Muscle layer of duodenum (tissue), 2 donors: ENCODE results near the gene ANKRD62.
"Not testable (repeated sequence)": the region's sequence is repeated elsewhere in the genome, so short reads cannot be mapped to it uniquely, and the experiment has no call there.

Source experiments
- H3K27ac ChIP-seq: one replicate; pipeline ENCODE4 v1.7.0; 2013; ENCODE audit warnings: mild to moderate bottlenecking, low read length
- H3K27me3 ChIP-seq: one replicate; pipeline ENCODE4 v1.7.0; 2013; ENCODE audit warnings: low read depth, mild to moderate bottlenecking, control low read depth, low read length
- H3K36me3 ChIP-seq, 2 donors: one replicate each; pipeline ENCODE4 v1.7.0; 2013; ENCODE audit warnings: low read length in 2 of 2, control low read depth in 1 of 2, mild to moderate bottlenecking in 1 of 2; ENCODE audit not compliant: insufficient read depth in 2 of 2, control insufficient read depth in 1 of 2
- H3K4me1 ChIP-seq, 2 donors: one replicate each; pipeline ENCODE4 v1.7.0; 2013; ENCODE audit warnings: low read length in 2 of 2, mild to moderate bottlenecking in 2 of 2, control low read depth in 1 of 2, moderate library complexity in 1 of 2; ENCODE audit not compliant: insufficient read depth in 2 of 2, control insufficient read depth in 1 of 2
- H3K4me3 ChIP-seq, 2 donors: one replicate each; pipeline ENCODE4 v1.7.0; 2013; ENCODE audit warnings: low read length in 2 of 2, low read depth in 1 of 2, mild to moderate bottlenecking in 1 of 2
- H3K9me3 ChIP-seq, 2 donors: one replicate each; pipeline ENCODE4 v1.7.0; 2013; ENCODE audit warnings: low read length in 2 of 2, control low read depth in 1 of 2, mild to moderate bottlenecking in 1 of 2; ENCODE audit not compliant: control insufficient read depth in 1 of 2
- donor health status: healthy.

ANKRD62 gene

GRCh38 chr18:12068316-12068949 lies 25.2 kb upstream of the ANKRD62 start:
- not testable (repeated sequence) for H3K9me3 ChIP-seq, H3K4me3 ChIP-seq, H3K27ac ChIP-seq, H3K36me3 ChIP-seq, H3K4me1 ChIP-seq, H3K27me3 ChIP-seq

- no peaks in the 10 kb centered on the region for H3K4me1 ChIP-seq
- no peak overlapping the region for H3K27ac ChIP-seq
- H3K36me3 ChIP-seq = no peaks in the 10 kb centered on the region
- no peak overlapping the region for H3K4me3 ChIP-seq
- no peaks in the 10 kb centered on the region for H3K9me3 ChIP-seq
- H3K27me3 ChIP-seq = no peaks in the 10 kb centered on the region
These were observed 24.7 kb upstream of the ANKRD62 start for GRCh38 chr18:12068950-12069320.

- H3K27me3 ChIP-seq, H3K27ac ChIP-seq, H3K4me3 ChIP-seq, H3K36me3 ChIP-seq, H3K9me3 ChIP-seq, H3K4me1 ChIP-seq: not testable (repeated sequence)
These were observed 22.6 kb upstream of the ANKRD62 start for GRCh38 chr18:12071066-12071465.

- Histone ChIP-seq H3K36me3 (no peaks in the 10 kb centered on the region), H3K4me1 (no peaks in the 10 kb centered on the region), H3K27me3 (no peaks in the 10 kb centered on the region), H3K9me3 (no peaks in the 10 kb centered on the region), H3K27ac (no peak overlapping the region), H3K4me3 (no peak overlapping the region)
These were observed 20.6 kb upstream of the ANKRD62 start for GRCh38 chr18:12072996-12073395.

DNA sequence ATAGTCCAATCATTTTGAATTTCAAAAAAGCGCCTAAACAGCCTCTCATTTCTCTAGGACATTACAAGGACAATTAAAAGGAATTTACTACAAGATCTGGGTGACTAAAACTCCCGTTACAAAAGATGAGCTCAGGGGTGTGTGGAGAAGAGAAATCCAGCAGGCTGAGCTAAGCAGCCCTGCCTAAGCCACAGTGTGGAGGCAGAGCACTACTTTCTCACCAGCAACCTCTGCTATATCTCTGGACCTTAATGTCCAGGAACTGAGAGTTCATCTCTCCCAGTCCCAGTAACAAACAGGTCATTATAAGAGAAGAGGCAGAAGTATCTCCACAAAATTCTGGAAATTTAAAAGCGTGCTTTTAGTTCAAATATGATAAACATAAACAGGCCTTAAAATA lies 18.9 kb upstream of the ANKRD62 start:
- Histone ChIP-seq H3K4me3 (no peak overlapping the region), H3K27ac (no peak overlapping the region), H3K27me3 (no peaks in the 10 kb centered on the region)

DNA sequence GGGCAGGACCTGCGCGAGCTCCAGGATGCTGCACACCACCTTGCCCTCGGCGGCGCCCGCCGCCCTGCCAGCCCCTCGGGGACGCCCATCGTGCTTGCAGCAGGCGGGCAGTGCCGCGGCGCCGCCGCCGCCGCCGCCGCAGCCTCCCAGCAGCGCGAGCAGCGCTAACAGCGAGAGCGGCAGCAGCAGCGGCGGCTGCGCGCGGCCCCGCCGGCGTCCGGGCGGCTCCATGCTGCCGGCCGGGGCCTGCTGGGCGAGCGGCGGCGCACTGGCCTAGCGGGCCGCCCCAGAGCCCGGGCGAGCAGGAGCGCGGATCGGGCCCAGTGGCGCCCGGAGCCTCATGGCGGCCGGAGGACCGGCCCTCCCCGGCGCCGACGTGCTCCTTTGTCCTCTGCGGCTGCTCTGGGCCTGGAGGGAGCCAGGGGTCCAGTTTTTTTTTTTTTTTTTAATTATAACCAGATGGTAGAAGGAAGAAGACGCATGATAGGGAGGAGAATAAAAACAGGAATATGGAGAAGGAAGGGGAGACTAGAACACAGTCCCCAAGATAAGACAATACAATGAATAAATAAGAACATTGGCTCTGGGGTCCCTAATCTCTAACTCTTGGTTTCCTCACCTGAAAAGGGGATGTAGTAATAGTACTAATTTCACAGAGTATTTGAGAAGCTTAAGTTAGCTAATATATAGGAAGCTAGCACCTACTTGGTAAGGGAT lies 17.1 kb upstream of the ANKRD62 start:
- H3K4me3 ChIP-seq = no peak overlapping the region
- no peaks in the 10 kb centered on the region for H3K9me3 ChIP-seq
- H3K4me1 ChIP-seq = no peaks in the 10 kb centered on the region
- no peaks in the 10 kb centered on the region for H3K27me3 ChIP-seq
- H3K27ac ChIP-seq = no peak overlapping the region
- no peaks in the 10 kb centered on the region for H3K36me3 ChIP-seq

More for the DNA sequence above, 18.9 kb upstream of the ANKRD62 start:
- H3K36me3 ChIP-seq = no peaks in the 10 kb centered on the region
- H3K9me3 ChIP-seq = no peaks in the 10 kb centered on the region
- no peaks in the 10 kb centered on the region for H3K4me1 ChIP-seq

GRCh38 chr18:12077994-12078393 lies 15.6 kb upstream of the ANKRD62 start:
- not testable (repeated sequence) for H3K27ac ChIP-seq, H3K9me3 ChIP-seq, H3K27me3 ChIP-seq, H3K36me3 ChIP-seq, H3K4me3 ChIP-seq, H3K4me1 ChIP-seq

- H3K27ac ChIP-seq = no peak overlapping the region
These were observed 14.0 kb upstream of the ANKRD62 start for GRCh38 chr18:12079491-12080237.

GRCh38 chr18:12085136-12085535 lies 8.5 kb upstream of the ANKRD62 start:
- Histone ChIP-seq H3K4me1 (no peaks in the 10 kb centered on the region), H3K4me3 (no peak overlapping the region), H3K27ac (no peak overlapping the region), H3K36me3 (no peaks in the 10 kb centered on the region), H3K27me3 (no peaks in the 10 kb centered on the region), H3K9me3 (no peaks in the 10 kb centered on the region)

More at GRCh38 chr18:12079491-12080237, 14.0 kb upstream of the ANKRD62 start:
- H3K27me3 ChIP-seq = no peaks in the 10 kb centered on the region
- H3K36me3 ChIP-seq = no peaks in the 10 kb centered on the region
- no peaks in the 10 kb centered on the region for H3K4me1 ChIP-seq
- H3K9me3 ChIP-seq = no peaks in the 10 kb centered on the region
- no peak overlapping the region for H3K4me3 ChIP-seq

DNA sequence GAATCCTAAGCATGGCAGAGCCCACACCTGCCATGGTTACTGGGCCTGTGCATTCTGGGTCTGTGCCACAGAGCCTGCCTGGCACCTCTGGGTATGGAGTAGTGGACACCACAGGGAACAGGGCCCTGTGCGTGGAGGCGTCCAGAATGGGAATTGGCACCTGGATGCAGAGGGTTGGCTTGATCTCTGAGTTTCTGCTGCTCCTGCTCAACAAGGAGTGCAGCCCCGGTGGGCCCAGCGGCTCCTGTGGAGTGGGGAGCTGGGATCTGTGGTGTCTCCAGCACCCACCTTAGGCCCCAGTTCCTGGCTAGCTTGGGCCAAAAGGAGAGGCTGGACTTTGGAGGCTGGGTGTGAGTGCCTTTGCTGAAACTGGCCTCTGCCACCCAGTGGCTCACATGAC lies 7.9 kb upstream of the ANKRD62 start:
- H3K27me3 ChIP-seq = no peaks in the 10 kb centered on the region

GRCh38 chr18:12086249-12086648 lies 7.4 kb upstream of the ANKRD62 start:
- Histone ChIP-seq H3K27ac (no peak overlapping the region), H3K4me3 (no peak overlapping the region), H3K4me1 (no peaks in the 10 kb centered on the region), H3K27me3 (no peaks in the 10 kb centered on the region), H3K9me3 (no peaks in the 10 kb centered on the region), H3K36me3 (no peaks in the 10 kb centered on the region)

More for the DNA sequence above, 7.9 kb upstream of the ANKRD62 start:
- Histone ChIP-seq H3K4me3 (no peak overlapping the region), H3K27ac (no peak overlapping the region), H3K4me1 (no peaks in the 10 kb centered on the region), H3K36me3 (no peaks in the 10 kb centered on the region), H3K9me3 (no peaks in the 10 kb centered on the region)
